ENCODE data around the gene RCN1.
"Not testable (repeated sequence)": the region's sequence is repeated elsewhere in the genome, so short reads cannot be mapped to it uniquely, and the experiment has no call there.

RCN1 gene

DNA sequence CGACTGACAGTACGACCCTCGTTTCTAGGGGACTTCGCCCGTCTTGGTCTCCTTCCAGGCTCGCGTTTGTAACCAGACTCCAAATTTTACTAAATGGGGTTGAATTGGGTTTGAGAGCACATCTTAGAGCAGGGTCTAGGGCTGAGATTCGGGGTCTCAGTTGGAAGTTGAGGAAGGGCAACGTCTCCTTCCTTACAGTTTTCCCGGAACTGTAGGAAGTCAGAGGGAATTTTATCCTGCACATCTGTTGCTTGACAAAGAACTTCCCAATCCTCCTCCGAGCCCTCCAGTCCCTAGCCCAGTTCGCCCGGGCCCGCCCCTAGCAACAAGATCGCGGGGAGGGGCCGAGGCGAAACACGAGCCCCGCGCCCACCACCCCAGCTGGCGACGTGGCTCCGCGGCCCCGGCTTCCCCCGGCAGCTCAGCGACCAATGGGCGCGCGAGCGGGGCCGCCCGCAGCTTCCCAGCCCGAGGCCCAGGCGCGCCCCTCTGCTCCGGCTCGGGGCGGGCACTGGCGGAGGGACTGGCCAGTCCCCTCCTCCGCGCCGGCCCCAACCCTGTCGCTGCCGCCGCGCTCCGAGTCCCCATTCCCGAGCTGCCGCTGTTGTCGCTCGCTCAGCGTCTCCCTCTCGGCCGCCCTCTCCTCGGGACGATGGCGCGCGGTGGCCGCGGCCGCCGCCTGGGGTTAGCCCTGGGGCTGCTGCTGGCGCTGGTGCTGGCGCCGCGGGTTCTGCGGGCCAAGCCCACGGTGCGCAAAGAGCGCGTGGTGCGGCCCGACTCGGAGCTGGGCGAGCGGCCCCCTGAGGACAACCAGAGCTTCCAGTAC, at the start of gene RCN1:
Gene RCN1 (plus strand): TSS at position 530 of the 826 bp plus-strand sequence. CDS start 123 bp downstream, at position 653.
- DNase-seq, result peak; percentile 58

DNA sequence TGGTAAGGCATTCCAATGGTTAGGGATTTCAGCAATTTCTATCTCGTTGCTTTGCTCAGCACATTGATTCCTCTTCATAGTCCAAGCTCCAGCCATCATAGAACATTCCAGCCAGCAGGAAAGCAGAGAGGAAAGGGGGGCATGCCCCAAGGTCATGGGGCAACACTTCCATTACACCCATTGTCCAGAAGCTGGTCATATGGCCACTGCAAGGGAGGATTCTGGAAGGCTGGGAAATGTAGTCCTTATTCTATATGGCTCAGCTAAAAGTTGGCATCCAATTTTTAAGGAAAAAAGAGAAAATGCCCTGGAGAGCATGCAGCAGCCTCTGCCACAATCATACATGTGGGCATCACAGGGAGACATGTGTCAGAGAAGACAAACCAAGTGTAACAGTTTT, 47.1 kb upstream of the RCN1 start:
- no peak for DNase-seq

DNA sequence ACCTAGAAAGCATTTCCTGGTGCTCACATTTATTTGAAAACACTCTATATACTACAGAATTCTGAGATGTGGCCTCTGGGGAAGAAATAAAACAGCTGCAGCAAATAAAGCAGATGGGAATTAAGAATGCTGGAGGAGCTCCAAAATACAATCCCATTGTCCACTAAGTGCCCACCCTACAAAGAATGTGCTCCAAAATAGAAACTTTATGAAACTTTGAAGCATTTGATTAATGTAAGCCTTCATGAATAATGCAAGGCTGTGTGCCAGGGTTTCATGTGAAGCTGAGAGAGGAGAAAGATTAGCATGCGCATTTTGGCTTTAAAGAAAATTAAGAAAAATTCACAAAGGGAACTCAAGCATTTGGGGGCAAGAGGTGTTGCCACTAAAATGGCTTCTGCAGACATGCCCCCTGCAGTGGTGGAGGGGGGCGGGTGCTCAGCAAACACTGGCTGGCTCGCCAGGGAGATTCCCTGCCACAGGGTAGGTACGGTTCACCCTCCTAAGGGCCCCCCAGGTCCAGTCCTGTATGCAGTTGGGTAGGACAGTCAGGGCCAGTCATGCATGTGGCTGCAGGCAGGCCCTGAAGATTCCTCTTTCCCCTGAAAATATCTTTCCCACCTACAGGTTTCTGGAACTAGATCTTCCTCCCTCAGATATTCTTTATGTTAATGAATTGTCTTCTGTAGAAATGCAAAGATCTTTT, 46.6 kb upstream of the RCN1 start:
- no peak for DNase-seq

DNA sequence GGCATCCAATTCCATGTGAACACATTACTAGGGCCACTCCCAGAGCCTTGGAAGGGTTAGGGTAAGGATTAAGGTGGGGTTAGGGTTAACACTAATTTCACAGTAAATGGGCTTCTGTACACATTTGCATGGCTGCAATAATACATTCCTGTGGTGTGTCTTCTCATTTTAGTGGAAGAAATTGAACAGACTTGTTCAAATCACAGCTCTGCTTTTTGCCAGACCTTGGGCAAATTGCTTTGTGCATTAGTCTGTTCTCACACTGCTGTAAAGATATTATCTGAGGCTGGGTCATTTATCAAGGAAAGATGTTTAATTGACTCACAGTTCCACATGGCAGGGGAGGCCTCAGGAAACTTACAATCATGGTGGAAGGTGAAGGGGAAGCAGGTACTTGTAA, 45.4 kb upstream of the RCN1 start:
- DNase-seq, result no peak

DNA sequence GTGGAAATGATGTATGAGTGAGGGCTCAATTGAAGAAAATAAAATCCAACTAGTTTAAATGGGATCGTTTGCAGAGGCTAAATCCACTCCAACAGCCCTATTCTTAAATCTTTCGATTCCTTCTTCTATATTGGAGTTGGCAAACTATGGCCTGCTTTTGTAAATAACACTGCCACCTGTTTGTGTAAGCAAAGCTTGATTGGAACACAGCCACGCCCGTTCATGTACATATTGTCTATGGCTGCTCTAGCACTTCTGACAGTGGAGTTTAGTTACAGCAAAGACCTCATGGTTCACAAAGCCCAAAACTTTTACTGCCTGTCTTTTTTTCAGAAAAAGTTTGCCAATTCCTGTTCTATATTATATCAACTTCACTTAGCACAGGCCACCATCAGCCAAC, 40.6 kb upstream of the RCN1 start:
- DNase-seq, result no peak

DNA sequence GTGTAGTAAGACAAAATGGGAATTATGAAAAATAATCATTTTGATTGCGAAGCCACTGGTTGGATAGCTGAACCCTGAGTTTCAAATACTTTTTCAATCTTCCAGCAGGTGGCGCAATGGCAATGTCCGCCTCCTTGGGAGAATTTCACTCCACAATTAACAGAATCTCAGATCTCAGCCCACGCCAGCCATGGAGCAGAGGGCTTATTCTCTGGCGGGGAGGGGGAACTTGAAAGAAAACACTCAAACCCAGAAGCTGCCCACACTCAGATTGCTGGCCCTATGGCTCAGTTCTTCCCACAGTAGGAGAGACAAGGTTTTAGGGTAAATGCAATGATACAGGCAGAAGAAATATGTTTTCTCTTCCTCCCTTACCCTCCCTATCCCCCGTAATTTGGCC, 38.7 kb upstream of the RCN1 start:
- DNase-seq, result peak; percentile 5

DNA sequence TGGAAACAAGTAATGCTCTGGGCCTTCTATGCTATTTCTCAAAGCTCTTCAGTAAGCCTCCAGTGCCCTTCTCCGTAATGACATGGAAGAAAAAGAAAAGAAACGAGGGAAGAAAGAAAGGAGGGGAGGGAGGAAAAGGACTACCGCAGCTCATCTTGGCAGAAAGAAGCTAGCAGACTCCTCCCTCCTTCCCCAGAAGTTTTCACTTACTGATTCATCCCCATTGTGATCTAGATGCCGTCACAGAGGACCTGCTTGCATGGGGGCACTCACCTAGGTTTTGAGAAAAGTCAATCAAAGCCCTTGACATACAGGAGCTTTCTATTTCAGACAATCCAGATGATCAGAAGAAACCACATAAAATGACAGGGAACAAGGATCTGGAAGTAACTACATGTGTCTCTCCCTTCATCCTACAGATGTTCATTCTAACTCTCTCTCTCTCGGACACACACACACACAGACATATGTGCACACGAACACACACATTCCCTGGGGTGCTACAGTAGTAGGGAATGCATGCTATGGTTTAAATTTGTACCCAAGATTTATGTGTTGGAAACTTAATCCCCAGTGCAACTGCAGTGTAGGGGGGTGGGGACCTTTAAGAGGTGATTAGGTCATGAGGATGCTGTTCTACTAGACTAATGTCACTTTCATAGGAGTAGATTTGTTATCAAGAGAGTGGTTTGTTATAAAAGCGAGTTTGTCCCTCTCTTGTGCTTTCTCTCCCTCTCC, 37.6 kb upstream of the RCN1 start:
- no peak for DNase-seq

DNA sequence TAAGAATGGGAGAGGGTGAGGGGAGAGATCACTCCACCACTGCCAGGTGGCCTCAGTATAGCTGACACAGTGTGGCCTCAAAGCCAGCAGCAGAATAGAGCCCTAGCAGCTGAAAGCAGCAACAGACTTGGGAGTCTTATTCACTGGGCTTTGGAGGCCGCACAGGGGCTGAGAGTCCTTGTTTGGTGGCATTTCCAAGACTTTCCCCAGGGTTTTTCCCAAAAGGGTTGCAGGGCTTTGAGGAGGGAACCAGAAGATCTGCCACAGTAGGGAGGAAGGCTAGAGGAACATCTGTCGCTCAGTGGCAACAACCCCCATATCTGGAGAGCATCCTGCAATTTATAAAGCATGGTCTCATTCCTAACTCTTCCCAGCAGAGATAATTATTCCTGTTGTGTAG, 35.0 kb upstream of the RCN1 start:
- DNase-seq, result no peak

DNA sequence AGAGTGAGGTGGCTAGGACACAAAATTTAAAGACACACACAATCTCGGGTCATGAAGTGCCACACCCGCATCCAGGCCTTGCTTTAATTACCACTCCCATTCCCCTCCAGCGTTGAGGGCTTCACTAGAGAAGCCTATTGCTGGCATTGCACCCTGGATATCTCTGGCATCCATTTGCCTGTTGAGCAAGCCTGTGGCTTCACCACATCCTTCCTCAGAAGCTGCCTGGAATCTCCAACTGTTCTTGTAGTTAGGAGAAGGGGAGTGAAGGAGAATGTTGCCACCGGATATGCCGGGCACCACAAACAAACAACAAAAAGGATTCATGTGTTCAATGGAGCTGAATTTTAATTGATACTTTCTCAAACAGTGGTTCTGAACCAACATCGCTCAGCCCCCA, 34.4 kb upstream of the RCN1 start:
- DNase-seq, result no peak

DNA sequence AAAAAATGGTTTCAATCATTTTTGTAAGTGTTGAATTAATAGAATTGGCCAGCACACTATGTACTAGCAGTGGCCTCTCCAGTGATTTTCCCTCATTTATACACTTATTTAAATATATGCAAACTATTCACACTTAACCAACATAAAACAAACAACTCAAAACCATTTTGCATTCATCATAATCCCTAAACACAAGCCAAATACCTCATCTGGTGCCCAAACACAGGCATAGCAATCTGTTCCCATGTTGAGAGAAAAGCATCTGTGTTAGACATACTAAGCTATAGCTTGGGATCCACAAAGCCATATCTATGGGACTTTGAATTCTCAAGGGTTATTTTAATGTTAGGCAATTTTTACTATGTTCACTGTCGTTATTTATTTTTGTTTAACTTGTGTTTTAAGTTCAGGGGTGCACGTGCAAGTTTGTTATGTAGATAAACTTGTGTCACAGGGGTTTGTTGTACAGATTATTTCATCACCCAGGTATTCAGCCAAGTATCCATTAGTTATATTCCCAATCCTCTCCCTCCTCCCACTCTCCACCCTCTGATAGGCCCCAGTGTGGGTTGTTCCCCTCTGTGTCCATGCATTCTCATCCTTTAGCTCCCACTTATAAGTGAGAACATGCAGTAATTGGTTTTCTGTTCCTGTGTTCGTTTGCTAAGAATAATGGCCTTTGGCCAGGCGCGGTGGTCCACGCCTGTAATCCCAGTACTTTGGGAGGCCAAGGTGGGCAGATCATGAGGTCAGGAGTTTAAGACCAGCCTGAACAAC, 31.0 kb upstream of the RCN1 start:
- no peak for DNase-seq

DNA sequence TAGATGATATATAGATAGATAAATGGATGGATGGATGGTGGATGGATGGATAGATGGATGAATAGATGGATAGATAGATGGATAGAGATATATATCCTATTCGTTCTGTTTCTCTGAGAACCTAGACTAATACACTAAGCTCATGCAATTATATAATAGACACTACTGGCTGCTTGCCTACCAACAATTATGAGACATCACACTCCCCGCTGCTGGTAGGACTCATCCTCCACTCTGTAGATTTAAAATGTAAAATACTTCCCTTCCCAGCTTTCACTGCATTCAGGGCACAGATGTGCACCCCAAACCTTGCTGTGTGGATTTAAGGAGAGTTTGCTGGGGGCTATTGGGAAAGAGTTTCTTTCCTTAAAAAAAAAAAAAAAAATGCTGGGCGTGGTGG, 28.3 kb upstream of the RCN1 start:
- DNase-seq, result no peak

DNA sequence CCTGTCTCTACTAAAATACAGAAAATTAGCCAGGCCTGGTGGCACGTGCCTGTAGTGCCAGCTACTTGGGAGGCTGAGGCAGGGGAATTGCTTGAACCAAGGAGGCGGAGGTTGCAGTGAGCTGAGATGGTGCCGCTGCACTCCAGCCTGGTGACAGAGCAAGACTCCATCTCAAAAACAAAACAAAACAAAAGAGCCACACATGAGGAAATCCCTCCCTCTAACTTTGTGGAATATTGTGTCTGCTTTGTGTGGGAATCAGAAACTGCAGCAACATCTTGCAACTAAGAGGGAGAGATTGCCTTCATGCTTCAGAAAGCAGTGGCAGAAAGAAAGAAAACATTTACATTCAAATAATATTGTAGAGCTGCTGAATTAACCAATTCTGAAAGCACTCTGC, 27.8 kb upstream of the RCN1 start:
- not testable (repeated sequence) for DNase-seq

DNA sequence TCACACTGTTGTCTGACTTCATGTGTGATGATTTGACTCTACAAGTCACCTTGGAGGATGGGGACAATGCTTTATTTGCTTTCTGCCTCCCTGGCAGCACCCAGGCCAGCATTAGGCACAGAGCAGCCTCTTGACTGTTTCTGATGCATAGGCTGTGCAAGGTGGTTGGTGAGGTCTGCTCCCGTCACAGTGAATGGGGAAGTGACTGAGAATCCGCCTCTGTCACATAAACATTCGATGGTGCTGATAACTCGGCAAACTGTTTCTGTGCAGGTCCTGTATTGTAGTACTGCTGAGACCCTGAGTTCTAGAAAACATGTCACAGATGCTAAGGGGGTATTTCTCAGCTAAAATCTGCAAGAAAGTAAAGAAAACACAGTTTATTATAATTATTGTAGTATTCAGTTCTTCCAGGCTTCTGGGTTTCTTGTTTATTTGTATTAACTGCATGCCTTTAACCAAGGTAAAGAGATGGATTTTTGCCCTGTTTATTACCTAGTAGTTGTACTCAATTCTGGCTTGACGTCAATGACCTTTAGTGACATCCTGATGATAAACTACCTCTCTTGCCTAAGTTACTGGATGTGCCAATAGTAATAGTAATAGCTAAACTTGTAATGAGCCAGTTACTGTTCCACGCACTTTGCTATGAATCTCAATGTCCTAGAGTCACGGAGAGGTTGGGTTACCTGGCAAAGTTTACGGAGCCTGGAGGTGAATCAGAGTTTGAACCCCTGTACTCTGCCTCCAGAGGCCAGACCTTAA, 24.8 kb upstream of the RCN1 start:
- no peak for DNase-seq

DNA sequence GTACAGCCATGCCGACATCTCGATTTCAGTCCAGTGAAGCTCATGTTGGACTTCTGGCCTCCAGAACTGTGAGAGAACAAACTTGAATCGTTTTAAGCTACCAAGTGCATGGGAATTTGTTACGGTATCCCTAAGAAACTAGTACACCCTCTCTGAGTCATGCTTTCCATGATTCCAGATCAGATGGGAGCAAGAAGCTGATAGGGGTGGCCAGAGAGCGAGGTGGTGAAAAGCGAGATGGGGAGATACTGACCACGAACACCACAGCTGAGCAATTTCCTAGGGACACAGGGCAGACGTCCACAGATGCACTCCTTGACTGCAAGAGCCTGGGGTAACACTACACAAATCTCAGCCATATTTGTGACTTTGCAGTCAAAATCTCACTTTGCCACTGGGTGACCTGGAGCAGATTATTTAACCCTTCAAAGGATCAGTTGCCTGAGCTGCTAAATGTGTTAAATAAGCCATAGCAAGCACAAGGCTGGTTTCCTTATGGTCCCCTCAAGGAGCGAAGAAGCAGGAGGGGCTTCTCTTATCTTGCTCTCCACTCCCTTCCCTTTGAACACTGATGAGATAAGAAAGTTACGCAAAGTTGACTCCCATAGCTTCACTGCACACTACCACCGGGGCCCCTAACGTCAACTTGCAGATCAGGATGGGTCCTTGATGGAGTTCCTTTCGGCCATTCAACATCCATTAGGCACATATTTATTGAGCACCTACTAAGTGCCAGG, 22.6 kb upstream of the RCN1 start:
- no peak for DNase-seq

DNA sequence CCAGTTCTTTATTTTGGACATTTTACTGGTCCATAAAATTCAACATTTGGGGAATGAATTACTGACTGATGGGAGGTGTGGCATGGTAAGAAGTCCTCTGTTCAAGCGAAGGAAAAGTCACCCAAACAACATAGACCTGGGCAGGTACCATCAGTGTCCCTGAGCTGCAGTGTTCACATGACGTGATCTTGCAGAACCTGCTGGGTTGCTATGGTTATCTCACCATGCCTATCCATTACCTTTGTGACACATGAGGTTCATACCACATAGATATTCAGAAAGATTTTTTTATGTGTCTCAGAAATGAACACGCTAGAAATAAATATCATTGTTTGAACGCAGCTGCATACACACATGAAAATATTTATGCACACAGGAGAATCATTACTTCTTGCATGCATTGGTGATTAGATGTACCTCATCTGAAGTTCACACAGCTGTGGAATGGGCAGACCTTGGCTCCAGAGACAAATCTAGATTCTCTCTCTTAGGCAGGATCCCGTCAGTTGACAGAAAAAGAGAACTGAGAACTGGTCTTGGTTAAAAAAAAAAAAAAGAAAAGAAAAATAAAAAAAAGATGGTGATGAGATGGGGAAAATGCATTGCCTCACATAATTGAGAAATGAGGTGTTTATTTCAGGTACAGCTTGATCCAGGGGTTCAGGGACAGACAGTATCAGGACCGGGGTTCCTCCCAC, 21.4 kb upstream of the RCN1 start:
- no peak for DNase-seq

DNA sequence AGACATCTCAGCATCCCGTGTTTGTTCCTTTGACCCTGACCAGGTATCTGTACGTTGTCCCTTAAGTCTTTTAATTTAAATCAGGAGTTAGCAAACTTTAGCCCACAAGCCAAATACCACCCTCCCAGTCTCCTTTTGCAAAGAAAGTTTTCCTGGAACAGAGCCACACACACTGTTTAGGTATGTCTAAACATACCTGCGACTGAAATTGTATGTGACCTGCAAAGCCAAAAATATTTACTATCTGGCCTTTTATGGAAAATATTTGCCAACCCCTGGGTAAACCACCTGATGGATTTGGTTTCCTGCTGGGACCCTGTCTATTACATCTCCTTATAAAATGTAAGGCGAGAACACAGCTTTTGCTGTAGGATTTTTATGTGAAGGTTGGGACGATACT, 20.2 kb upstream of the RCN1 start:
- no peak for DNase-seq

DNA sequence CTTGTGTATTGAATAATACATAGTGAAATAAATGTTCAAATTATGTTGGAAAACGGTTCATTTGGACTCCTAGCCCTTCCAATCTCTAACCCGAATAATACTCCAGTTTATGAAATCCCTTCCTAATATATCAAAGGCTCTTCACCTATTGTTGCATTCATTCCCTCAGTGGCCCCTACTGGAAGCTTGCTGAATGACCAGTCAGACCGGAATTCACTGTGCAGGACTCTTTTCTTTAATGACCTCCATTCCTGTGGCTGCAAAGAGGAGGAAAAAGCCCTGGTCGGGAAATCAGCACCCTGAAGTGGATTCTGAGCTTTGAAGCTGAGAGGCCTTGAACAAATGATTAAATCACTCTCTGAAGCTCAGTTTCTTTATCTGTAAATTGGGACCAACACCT, 19.1 kb upstream of the RCN1 start:
- DNase-seq, result no peak

DNA sequence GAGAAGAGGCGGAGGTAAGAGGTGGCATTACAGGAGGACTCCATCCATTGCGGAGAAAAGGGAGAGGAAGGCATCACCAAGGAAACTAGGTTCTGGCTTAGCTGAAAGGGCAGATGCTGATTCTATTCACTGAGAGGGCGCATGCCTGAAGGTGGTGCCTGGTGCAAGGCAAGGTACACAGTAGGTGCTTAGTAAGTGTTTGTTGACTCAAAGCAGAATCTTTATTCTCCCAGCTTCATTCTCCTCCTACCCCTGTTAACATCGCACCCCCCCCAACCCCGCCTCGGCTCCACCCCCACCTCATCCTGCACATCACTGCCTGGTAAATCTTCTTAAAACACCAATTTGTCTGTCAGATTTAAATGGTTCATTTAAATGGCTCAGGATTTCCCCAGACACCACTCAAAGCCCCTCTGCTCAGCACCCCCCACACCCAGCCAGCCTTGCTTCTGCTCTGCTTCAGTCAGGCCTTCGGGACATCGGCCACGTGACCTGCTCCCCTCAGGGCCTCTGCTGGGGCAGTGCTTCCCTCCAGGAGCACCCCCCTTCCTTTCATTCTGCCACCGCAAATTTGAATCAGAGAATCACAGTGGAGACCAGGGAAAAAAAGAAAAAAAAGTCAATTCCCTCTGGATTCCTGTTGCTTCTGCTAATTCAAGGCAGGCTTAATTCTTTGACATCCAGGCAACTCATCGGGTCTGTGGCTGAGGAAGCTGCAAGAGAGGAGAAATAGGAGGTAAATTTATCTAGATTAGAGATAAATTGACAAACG, 17.8 kb upstream of the RCN1 start:
- no peak for DNase-seq

DNA sequence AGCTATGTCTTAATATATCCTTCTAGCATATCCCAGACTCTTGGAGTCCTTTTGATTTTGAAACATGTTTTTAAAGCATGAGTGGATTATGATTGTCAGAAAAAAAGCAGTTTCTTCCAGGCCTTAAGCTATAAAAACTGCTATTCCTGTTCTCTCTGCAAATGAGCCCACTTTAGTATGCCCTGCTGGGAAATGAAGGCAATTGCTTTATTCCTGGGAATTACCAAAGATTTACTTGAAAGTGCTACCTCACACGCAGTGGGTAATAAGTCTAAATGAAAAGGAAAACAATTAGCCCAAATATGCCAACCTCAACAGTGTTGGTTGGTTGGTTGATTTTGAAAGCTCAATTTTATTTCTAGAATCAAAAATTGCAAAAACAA, 17.2 kb upstream of the RCN1 start:
- DNase-seq, result no peak

DNA sequence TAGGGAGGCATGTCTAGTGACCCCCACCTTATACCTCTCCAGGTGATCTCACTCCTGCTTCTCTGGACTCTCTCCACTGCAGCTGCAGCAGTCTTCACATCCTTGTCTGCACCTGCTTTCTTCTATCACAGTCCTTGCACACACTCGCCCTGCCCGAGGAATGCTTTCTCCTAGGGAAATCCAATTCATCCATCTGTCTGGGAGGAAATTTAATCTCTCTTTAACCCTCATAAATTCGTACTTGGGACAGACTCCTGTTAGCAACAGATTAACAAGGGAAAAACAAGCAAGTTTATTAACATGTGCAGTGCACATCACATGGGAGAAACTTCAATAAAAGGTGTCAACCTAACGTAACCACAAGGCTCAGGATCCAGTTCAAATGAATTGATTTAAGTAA, 11.3 kb upstream of the RCN1 start:
- no peak for DNase-seq

Measured in GOT3 (cell line).